ENCODE results near the gene SFRP4. TPM values are rescaled to one million over a fixed set of nuclear protein-coding genes. Genes with fewer than 3 reads are reported as not detected.

SFRP4 gene
- total and polyA plus RNA-seq, 7 donors: 0.36 to 2.0 (median 0.41) TPM

DNA sequence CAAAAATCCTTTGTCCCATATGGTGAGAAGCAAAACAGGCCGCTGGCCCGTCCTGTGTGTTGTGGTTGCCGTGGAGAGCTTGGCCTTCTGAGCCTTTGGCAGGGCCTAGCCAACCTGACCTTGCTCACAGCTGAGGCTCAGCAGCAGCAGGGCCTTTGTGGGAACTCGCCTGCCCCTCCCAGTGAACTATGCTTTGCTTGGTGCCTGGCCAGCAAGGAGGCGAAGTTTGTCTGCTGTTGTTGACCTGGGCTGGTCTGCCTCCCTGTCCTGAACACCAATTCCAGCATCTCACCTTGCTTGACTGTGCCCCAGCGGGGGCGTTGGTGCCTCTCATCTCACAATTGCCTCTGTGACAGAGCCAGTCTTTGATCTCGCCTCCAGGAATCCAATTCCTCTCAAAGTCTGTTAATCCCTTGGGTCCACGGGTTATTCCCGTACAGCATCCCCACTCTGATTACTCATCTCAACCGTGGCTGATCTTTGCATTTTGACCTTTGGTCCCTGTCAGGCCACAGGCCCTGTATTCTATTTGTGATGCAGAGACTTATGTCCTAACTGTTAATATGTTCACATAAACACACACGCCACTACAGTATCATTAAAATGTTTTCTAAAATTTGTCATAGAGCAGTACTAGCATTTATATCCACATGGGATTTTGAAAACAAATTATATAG, 26.5 kb upstream of the SFRP4 start:
- intact Hi-C loops (cut with DNase I): no loop called here
- 13 to 21% (median 19%) methylated on average over 12 of the region's 12 CpGs for WGBS, 3 donors
- Histone ChIP-seq H3K27me3 (ENCODE audit: insufficient read depth in 3 of 3, low read length in 2 of 3) (no peaks in the 10 kb centered on the region), H3K4me3 (peak overlapping the region; percentile 12), H3K36me3 (ENCODE audit: insufficient read depth in 1 of 2, low read depth in 1 of 2) (no peaks in the 10 kb centered on the region), H3K4me1 (peaks cover 44% of the 10 kb centered on the region), H3K9me3 (no peaks in the 10 kb centered on the region), H3K27ac (peak overlapping the region; percentile 68)
- ATAC-seq (peak; percentile 89 to 96 (median 92)), DNase-seq (peak; percentile 74 to 87)
- TF ChIP-seq, protein P1, sequence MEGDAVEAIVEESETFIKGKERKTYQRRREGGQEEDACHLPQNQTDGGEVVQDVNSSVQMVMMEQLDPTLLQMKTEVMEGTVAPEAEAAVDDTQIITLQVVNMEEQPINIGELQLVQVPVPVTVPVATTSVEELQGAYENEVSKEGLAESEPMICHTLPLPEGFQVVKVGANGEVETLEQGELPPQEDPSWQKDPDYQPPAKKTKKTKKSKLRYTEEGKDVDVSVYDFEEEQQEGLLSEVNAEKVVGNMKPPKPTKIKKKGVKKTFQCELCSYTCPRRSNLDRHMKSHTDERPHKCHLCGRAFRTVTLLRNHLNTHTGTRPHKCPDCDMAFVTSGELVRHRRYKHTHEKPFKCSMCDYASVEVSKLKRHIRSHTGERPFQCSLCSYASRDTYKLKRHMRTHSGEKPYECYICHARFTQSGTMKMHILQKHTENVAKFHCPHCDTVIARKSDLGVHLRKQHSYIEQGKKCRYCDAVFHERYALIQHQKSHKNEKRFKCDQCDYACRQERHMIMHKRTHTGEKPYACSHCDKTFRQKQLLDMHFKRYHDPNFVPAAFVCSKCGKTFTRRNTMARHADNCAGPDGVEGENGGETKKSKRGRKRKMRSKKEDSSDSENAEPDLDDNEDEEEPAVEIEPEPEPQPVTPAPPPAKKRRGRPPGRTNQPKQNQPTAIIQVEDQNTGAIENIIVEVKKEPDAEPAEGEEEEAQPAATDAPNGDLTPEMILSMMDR (IDR thresholded peaks at IDR 0.05): no peak

DNA sequence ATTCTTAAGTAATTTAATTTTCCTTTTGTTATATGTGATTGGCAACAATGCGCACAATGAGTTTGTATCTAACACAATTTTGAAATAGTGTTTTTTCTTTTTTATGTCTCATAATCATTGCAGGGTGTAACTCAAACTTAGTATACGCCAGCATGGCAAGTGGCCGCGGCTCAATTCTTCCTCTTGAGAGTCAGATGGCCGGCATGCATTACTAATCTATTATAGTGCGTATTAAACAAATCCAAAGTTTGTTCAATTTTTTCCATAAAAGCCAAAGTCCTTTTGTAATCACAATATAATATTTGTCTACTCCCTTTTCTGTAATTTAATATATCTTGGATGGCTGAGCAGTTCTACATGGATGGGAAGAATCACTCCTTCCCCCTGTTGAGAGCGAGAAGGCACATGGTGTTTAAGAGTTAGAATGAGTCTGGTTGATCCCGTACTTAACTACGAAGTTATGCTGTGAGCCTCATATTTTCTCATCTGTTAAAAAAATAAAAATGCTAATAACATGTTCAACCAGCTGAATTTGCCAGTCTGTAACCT, 16.5 kb upstream of the SFRP4 start:
- intact Hi-C loops (cut with DNase I): no loop called here
- Histone ChIP-seq H3K27ac (no peak overlapping the region), H3K4me3 (no peak overlapping the region), H3K9me3 (no peaks in the 10 kb centered on the region), H3K36me3 (ENCODE audit: insufficient read depth in 1 of 2, low read depth in 1 of 2) (no peaks in the 10 kb centered on the region), H3K4me1 (peaks cover 7% of the 10 kb centered on the region), H3K27me3 (ENCODE audit: insufficient read depth in 3 of 3, low read length in 2 of 3) (no peaks in the 10 kb centered on the region)
- WGBS, 3 donors: 46 to 70% (median 49%) methylated on average over 9 of the region's 9 CpGs
- DNase-seq: no peak
- no peak for ATAC-seq
- TF ChIP-seq, protein P1 (IDR thresholded peaks at IDR 0.05): no peak

DNA sequence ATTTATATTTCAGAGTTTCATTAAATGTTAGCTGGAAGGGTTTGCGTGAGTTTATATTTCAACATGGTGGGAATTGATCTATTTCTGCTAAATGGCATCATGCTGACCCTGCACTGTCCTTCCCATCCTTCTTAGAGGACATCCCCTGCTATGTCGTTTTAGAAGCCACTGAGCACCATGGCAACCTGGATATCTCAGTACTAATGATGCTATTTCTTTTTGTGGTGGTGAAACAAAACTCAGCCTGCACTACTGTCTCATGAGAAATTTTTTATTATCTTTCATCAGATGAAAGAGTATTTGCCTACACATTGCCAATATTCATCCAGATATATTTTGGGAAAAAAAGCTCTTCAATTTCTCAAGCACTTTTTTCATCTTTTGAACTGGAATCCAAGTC, 15.9 kb upstream of the SFRP4 start:
- intact Hi-C loops (cut with DNase I): no loop called here
- TF ChIP-seq, protein P1 (IDR thresholded peaks at IDR 0.05): no peak
- no peak for DNase-seq
- no peak for ATAC-seq
- no peaks in the 10 kb centered on the region for H3K27me3 ChIP-seq (ENCODE audit: insufficient read depth in 3 of 3, low read length in 2 of 3)
- H3K9me3 ChIP-seq: no peaks in the 10 kb centered on the region
- H3K36me3 ChIP-seq (ENCODE audit: insufficient read depth in 1 of 2, low read depth in 1 of 2): no peaks in the 10 kb centered on the region
- peaks cover 12% of the 10 kb centered on the region for H3K4me1 ChIP-seq
- 52 to 65% (median 54%) methylated on average over 2 of the region's 2 CpGs for WGBS, 3 donors
- H3K4me3 ChIP-seq: no peak overlapping the region
- H3K27ac ChIP-seq: no peak overlapping the region

DNA sequence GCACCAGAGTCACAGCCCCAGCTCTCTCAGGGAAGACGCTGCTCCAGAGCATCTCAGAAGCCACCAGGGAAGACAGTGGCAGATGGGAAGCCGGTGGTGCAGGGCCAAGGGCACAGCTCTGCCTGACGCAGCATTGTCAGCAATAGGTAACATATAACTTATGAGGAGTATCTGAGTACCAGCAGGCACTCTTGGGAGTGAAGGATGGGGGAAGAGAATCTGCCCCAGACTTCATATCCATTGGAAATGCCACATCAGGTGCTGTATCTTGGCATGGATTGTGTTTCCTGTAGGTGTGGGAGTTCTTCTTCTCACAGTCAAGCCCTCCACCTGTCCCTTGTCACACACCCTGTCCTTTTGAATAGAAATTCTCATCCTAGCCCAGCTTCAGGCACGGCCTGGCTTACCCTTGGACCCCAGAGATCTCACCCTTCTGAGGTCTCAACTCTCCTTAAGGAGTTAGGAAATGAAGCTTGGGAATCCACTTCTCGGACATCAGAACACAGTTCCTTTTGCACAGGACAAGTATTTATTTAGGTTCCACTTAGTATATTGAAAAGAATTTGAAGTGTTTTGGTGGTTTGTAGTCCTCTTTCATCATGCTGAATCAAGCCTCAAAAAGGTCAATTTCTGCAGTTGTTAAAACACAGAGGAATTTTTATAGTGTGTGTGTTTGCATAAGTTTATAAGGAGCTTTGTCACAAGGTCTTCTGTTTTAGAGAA, 13.8 kb upstream of the SFRP4 start:
- Histone ChIP-seq H3K36me3 (ENCODE audit: insufficient read depth in 1 of 2, low read depth in 1 of 2) (no peaks in the 10 kb centered on the region), H3K4me3 (no peak overlapping the region), H3K9me3 (peaks cover 5% of the 10 kb centered on the region), H3K4me1 (peaks cover 13% of the 10 kb centered on the region), H3K27me3 (ENCODE audit: insufficient read depth in 3 of 3, low read length in 2 of 3) (no peaks in the 10 kb centered on the region), H3K27ac (peak overlapping the region; percentile 17)
- intact Hi-C loops (cut with DNase I): no loop called here
- 76 to 88% (median 80%) methylated on average over 5 of the region's 5 CpGs for WGBS, 3 donors
- ATAC-seq: peak in 1 of 4 donors; percentile 40
- DNase-seq: no peak
- TF ChIP-seq, protein P1 (IDR thresholded peaks at IDR 0.05): no peak

Data from psoas muscle (tissue), 8 donors.